GM04504 (cell line): ENCODE data around the gene GSTT2.

Experiments used
- DNase-seq: peaks from one replicate; pipeline ENCODE4 v3.0.0-alpha.2; 2012; ENCODE audit warnings: low read depth

The GSTT2 gene

GRCh38 chr22:24009227-24010017, 29.5 kb downstream of the GSTT2 start:
- DNase-seq = no peak

DNA sequence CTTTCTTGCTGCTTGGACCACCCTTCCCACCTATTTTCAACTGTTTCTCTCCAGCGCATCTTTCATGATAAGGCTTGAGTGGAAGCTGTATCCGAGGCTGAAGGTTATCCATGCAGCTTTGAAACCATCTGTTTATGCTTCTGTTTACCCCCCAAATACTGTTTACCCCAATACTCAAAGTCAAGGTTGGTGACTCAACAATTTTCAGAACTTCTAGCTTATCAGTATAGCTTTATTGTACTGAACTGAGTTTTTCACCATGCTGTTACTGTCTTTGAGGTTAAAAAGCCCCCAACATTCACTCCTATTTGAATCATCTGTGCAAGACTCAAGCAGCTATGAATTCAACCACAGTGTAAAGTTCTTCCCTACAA, 30.1 kb downstream of the GSTT2 start:
- DNase-seq = no peak

GRCh38 chr22:24011735-24012068, 31.8 kb downstream of the GSTT2 start:
- peak; percentile 1 for DNase-seq

- no peak for DNase-seq
These were observed 36.2 kb downstream of the GSTT2 start for GRCh38 chr22:24016156-24016555.

- no peak for DNase-seq
These were observed 41.4 kb downstream of the GSTT2 start for GRCh38 chr22:24021304-24021703.

GRCh38 chr22:24023204-24023789, 43.4 kb downstream of the GSTT2 start:
- DNase-seq = no peak

DNA sequence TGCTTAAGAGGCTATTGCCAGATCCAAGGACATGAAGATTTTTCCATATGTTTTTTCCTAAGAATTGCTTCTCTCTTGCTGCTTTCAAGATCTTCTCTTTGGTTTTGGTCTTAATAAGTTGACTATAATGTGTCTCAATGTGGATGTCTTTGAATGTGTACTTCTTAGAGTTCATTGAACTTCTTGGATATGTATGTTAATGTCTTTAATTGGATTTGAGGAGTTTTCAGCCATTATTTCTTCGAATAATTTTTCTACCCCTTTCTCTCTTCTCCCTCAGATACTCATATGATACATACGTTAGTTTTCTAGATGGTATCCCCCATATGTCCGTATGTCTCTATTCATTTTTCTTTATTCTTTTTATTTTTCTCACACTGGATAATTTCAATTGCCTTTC, 44.4 kb downstream of the GSTT2 start:
- DNase-seq = no peak

GRCh38 chr22:24025475-24025874, 45.5 kb downstream of the GSTT2 start:
- DNase-seq = no peak

GRCh38 chr22:24026056-24026455, 46.1 kb downstream of the GSTT2 start:
- DNase-seq = no peak

DNA sequence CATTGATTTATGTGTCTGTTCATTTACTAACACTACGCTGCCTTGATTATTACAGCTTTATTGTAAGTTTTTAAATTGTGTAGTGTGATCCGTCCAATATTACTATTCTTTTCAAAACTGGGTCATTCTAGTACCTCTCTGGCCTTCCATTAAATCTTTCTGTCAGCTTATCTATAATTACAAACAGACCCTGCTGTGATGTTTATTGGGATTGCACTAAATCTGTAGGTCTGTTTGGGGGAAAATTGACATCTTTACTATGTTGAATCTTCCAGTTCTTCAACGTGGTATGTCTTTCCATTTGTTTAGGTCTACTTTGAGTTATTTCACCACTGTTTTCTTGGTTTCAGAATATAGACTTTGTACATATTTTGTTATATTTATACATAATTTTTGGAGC, 46.8 kb downstream of the GSTT2 start:
- no peak for DNase-seq

DNA sequence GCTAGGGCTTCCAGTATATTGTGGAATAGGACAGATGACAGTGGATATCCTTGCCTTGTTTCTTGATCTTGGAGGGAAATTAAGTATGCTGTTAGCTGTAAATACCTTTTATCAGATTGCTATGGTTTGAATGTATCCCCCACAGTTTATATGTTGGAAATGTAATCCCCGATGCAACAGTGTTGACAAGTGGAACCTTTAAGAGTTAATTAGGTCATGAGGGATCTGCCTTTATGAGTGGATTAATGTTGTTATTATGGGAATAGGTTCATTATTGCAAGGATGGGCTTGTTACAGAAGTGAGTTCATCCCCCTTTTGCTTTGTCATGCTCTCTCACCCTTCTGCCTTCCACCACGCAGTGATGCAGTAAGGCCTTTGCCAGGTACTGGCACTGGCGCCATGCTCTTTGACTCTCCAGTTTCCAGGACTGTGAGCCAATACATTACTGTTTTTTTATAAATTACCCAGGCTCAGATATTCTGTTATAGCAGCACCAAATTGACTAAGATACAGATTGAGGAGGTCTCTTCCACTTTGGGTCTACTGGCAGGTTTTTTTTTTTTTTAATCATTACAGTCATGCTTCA, 47.5 kb downstream of the GSTT2 start:
- no peak for DNase-seq

- no peak for DNase-seq
These were observed 48.1 kb downstream of the GSTT2 start for GRCh38 chr22:24027991-24028390.

DNA sequence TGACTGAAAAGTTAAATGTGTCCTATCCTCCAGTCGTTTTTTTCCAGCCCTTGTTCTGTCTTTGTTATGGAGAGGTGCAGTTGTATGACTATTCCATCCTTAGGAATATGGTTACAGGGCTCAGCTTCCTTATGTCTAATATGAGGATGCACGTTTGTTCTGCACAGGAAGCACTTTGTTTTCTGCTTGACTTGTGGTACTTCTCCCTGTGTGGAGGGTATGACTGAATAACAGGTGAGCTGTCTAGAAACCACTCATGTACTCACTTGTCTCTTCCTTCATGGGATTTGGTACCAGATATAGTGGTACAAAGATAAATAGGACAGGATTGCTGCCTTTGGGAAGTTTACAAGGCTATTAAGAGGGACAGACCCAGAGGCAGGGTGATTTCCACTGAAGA, 48.6 kb downstream of the GSTT2 start:
- no peak for DNase-seq

GRCh38 chr22:24029304-24029703, 49.4 kb downstream of the GSTT2 start:
- no peak for DNase-seq

- DNase-seq = no peak
These were observed 50.3 kb downstream of the GSTT2 start for GRCh38 chr22:24030186-24030702.
